ENCODE measurements around the gene LAMTOR1.

The LAMTOR1 gene

DNA sequence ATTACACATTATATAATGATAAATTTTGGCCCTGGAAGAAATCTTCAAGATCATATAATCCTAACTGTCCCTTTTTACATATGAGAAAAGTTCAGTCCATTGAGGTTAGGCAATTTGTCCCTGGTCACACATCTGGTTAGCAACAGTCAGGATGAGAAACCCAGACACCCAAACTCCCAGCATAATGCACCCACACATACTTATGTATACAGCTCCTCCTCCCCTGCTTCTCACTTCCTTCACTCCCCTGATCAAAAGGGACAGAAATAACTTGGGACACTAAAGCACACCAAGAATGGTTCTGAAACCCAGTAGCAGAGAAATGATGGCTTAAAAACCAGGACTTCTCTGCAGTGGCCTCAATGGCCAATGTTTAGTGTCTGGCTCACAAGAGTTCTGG, 33.9 kb downstream of the LAMTOR1 start:
- peaks cover 43% of the 10 kb centered on the region for H3K4me1 Mint-ChIP-seq
- no peak for TF ChIP-seq CTCF (IDR thresholded peaks at IDR 0.05; ENCODE audit: unreplicated experiment in 3 of 3)
- no peaks in the 10 kb centered on the region for H3K27me3 Mint-ChIP-seq (ENCODE audit: low read depth)
- peak overlapping the region in 1 of 3 experiments; percentile 6 for H3K4me3 Mint-ChIP-seq
- H3K27ac Mint-ChIP-seq: peak overlapping the region; percentile 86 to 93 (median 87)
- H3K36me3 Mint-ChIP-seq (ENCODE audit: low read depth): peaks cover 23% of the 10 kb centered on the region
- H3K9me3 Mint-ChIP-seq: no peaks in the 10 kb centered on the region

DNA sequence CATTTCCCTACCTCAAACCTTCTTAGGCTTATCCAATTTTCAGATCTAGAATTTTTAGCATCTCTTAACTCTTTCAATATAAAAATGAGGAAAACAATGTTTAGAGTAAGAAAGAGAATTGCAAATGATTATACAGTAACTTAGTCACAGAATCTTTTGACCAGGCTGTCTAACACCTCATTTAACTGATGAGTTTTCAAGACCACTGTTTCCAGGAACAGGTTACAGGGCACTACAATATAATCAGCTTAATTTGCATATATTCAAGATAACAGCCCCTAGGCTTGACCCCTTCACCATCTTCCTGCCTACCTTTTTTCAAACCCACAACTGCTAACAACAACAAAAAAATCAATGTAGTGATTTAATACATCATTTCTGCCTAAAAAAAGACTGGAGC, 35.4 kb downstream of the LAMTOR1 start:
- H3K4me3 Mint-ChIP-seq: no peak overlapping the region
- no peak for TF ChIP-seq CTCF (IDR thresholded peaks at IDR 0.05; ENCODE audit: unreplicated experiment in 3 of 3)
- peaks cover 15% of the 10 kb centered on the region for H3K36me3 Mint-ChIP-seq (ENCODE audit: low read depth)
- no peaks in the 10 kb centered on the region for H3K9me3 Mint-ChIP-seq
- H3K27me3 Mint-ChIP-seq (ENCODE audit: low read depth): no peaks in the 10 kb centered on the region
- peak overlapping the region; percentile 3 to 85 (median 18) for H3K27ac Mint-ChIP-seq
- peaks cover 43% of the 10 kb centered on the region for H3K4me1 Mint-ChIP-seq

DNA sequence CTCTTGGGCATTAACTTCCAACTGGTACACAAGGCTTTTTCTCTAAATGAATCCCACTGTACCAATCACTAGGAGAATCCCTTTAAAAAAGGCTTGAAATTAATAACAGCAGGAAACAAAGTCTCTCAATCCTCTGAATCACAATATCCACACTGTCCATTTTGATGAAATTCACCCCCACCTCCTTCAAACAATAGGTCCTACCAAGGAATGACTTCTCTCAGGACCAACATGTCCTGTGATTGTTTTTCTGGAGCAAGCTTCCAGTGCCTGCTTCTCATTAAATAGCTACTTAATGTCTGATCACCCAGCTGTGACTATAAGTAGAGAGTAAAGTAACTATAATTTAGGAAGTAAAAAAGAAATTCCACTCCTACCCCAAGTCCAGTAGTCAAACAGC, 35.8 kb downstream of the LAMTOR1 start:
- H3K36me3 Mint-ChIP-seq (ENCODE audit: low read depth): peaks cover 16% of the 10 kb centered on the region
- no peaks in the 10 kb centered on the region for H3K27me3 Mint-ChIP-seq (ENCODE audit: low read depth)
- peaks cover 39% of the 10 kb centered on the region for H3K4me1 Mint-ChIP-seq
- no peak overlapping the region for H3K4me3 Mint-ChIP-seq
- peak overlapping the region; percentile 3 to 85 (median 18) for H3K27ac Mint-ChIP-seq
- H3K9me3 Mint-ChIP-seq: no peaks in the 10 kb centered on the region
- TF ChIP-seq CTCF (IDR thresholded peaks at IDR 0.05; ENCODE audit: unreplicated experiment in 3 of 3): no peak

GRCh38 chr11:72066855-72067254, 36.2 kb downstream of the LAMTOR1 start:
- peaks cover 20% of the 10 kb centered on the region for H3K36me3 Mint-ChIP-seq (ENCODE audit: low read depth)
- H3K4me1 Mint-ChIP-seq: peaks cover 35% of the 10 kb centered on the region
- TF ChIP-seq CTCF (IDR thresholded peaks at IDR 0.05; ENCODE audit: unreplicated experiment in 3 of 3): no peak
- peak overlapping the region in 2 of 3 experiments; percentile 3 to 18 for H3K27ac Mint-ChIP-seq
- no peak overlapping the region for H3K4me3 Mint-ChIP-seq
- no peaks in the 10 kb centered on the region for H3K27me3 Mint-ChIP-seq (ENCODE audit: low read depth)
- H3K9me3 Mint-ChIP-seq: no peaks in the 10 kb centered on the region

DNA sequence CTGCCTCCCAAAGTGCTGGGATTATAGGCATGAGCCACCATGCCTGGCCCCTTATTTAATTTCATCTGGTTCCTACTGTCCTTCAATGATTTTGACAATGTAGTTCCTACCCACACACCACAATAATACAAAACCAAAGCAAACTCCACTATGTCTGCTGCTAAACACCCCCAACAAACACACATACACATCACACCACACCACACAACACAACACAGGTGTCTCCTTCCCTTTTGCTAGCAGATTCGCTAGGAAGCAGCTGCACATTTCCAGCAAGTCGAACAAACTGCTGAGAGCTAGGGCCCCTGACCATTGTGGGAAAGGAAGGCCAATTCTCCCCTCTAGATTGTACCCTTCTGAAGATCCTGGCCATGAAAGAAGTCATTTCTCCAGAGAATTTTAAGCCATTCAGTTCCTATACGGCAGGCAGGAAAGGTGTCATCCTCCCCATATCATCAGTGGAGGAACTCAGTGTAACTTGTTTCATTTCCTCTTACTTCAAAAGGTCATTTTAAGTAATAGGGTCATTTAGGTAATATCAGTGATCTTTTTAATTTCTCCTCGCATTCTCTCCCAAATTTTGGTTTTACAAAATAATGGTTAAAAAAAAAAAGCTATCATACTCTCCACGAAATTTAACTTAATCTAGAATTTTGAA, 41.2 kb downstream of the LAMTOR1 start:
- Mint-ChIP-seq H3K9me3 (no peaks in the 10 kb centered on the region), H3K4me3 (no peak overlapping the region), H3K27me3 (ENCODE audit: low read depth) (no peaks in the 10 kb centered on the region), H3K4me1 (peaks cover 14% of the 10 kb centered on the region), H3K36me3 (ENCODE audit: low read depth) (peaks cover 15% of the 10 kb centered on the region), H3K27ac (peak overlapping the region in 1 of 3 experiments; percentile 53)
- no peak for TF ChIP-seq CTCF (IDR thresholded peaks at IDR 0.05; ENCODE audit: unreplicated experiment in 3 of 3)

GRCh38 chr11:72058416-72059034, 44.6 kb downstream of the LAMTOR1 start:
- Mint-ChIP-seq H3K4me1 (peaks cover 10% of the 10 kb centered on the region), H3K27me3 (ENCODE audit: low read depth) (no peaks in the 10 kb centered on the region), H3K27ac (peak overlapping the region; percentile 1 to 56 (median 29)), H3K9me3 (no peaks in the 10 kb centered on the region), H3K36me3 (ENCODE audit: low read depth) (peaks cover 8% of the 10 kb centered on the region), H3K4me3 (no peak overlapping the region)
- no peak for TF ChIP-seq CTCF (IDR thresholded peaks at IDR 0.05; ENCODE audit: unreplicated experiment in 3 of 3)

Data from nephron (organoid).